SK-N-SH treated with all-trans-retinoic acid at 6 μM for 48 hours (cell line): ENCODE measurements around the gene ARHGAP22.

Source experiments
- ATAC-seq: fragments of 200-7000 bp; cut with Tn5 transposase; 3 replicates; pipeline ENCODE4 v1.9.1; 2020; ENCODE audit warnings: mild to moderate bottlenecking, moderate library complexity
- ARNTL ChIP-seq: fragments of 450-650 bp; formaldehyde crosslinking; IDR thresholded peaks from 2 replicates; pipeline ENCODE4 v1.5.0; 2020; ENCODE audit warnings: low read depth, mild to moderate bottlenecking, moderate library complexity, borderline replicate concordance
- BACH2 ChIP-seq: fragments of 250-450 bp; sonication (Bioruptor Pico); IDR thresholded peaks from 2 replicates; pipeline ENCODE4 v1.9.0; 2021; ENCODE audit warnings: mild to moderate bottlenecking, borderline replicate concordance
- CSDC2 ChIP-seq: fragments of 250-450 bp; sonication (Bioruptor Pico); IDR thresholded peaks from 2 replicates; pipeline ENCODE4 v1.5.0; 2020; ENCODE audit warnings: mild to moderate bottlenecking, moderate library complexity
- ESRRG ChIP-seq: fragments of 250-450 bp; sonication (Bioruptor Pico); IDR thresholded peaks from 2 replicates; pipeline ENCODE4 v1.6.1; 2021; ENCODE audit warnings: mild to moderate bottlenecking
- GLIS3 ChIP-seq: fragments of 250-450 bp; sonication (Bioruptor Pico); IDR thresholded peaks from 2 replicates; pipeline ENCODE4 v1.5.0; 2020; ENCODE audit warnings: mild to moderate bottlenecking, moderate library complexity
- ISL1 ChIP-seq: fragments of 250-450 bp; sonication (Bioruptor Pico); IDR thresholded peaks from 2 replicates; pipeline ENCODE4 v2.1.2; 2022; ENCODE audit warnings: mild to moderate bottlenecking, moderate library complexity
- OSR1 ChIP-seq: fragments of 250-450 bp; sonication (Bioruptor Pico); IDR thresholded peaks from 2 replicates; pipeline ENCODE4 v1.8.0; 2022; ENCODE audit warnings: moderate library complexity, mild to moderate bottlenecking, inconsistent platforms
- PATZ1 ChIP-seq: fragments of 250-450 bp; sonication (Bioruptor Pico); IDR thresholded peaks from 2 replicates; pipeline ENCODE4 v1.8.0; 2020; ENCODE audit warnings: mild to moderate bottlenecking, moderate library complexity, borderline replicate concordance
- POU6F1 ChIP-seq: fragments of 250-450 bp; sonication (Bioruptor Pico); IDR thresholded peaks from 2 replicates; pipeline ENCODE4 v1.8.0; 2021; ENCODE audit warnings: low read depth, mild to moderate bottlenecking, moderate library complexity, borderline replicate concordance
- PPARA ChIP-seq: fragments of 250-450 bp; sonication (Bioruptor Pico); IDR thresholded peaks from 2 replicates; pipeline ENCODE4 v1.5.0; 2020; ENCODE audit warnings: mild to moderate bottlenecking, borderline replicate concordance
- RARB ChIP-seq: fragments of 250-450 bp; sonication (Bioruptor Pico); IDR thresholded peaks from 2 replicates; pipeline ENCODE4 v1.8.0; 2021; ENCODE audit warnings: mild to moderate bottlenecking, moderate library complexity
- TCF4 ChIP-seq: fragments of 250-450 bp; sonication (Bioruptor Pico); IDR thresholded peaks from 2 replicates; pipeline ENCODE4 v1.8.0; 2021; ENCODE audit warnings: mild to moderate bottlenecking, moderate library complexity, borderline replicate concordance
- TOX ChIP-seq: fragments of 250-450 bp; sonication (Bioruptor Pico); IDR thresholded peaks from 2 replicates; pipeline ENCODE4 v1.8.0; 2021; ENCODE audit warnings: mild to moderate bottlenecking, moderate library complexity, borderline replicate concordance
- ZC3H10 ChIP-seq: fragments of 250-450 bp; sonication (Bioruptor Pico); IDR thresholded peaks from 2 replicates; pipeline ENCODE4 v1.5.1; 2021; ENCODE audit warnings: mild to moderate bottlenecking, moderate library complexity
- ZFP3 ChIP-seq: fragments of 250-450 bp; sonication (Bioruptor Pico); IDR thresholded peaks from 2 replicates; pipeline ENCODE4 v1.5.0; 2020; ENCODE audit warnings: mild to moderate bottlenecking, moderate library complexity
- ZFP30 ChIP-seq: fragments of 450-650 bp; formaldehyde crosslinking; IDR thresholded peaks from 2 replicates; pipeline ENCODE4 v1.5.0; 2022; ENCODE audit warnings: mild to moderate bottlenecking, moderate library complexity
- ZNF565 ChIP-seq: fragments of 450-650 bp; formaldehyde crosslinking; conservative IDR thresholded peaks from 2 replicates; pipeline ENCODE4 v1.5.0; 2020; ENCODE audit warnings: low read depth, mild to moderate bottlenecking, moderate library complexity
- ZNF70 ChIP-seq: fragments of 450-650 bp; formaldehyde crosslinking; IDR thresholded peaks from 2 replicates; pipeline ENCODE4 v1.5.0; 2020; ENCODE audit warnings: mild to moderate bottlenecking, moderate library complexity
- TF ChIP-seq, protein P1 (sequence below): fragments of 250-450 bp; sonication (Bioruptor Pico); IDR thresholded peaks from 2 replicates; pipeline ENCODE4 v1.5.0; 2020; ENCODE audit warnings: mild to moderate bottlenecking, moderate library complexity
- TF ChIP-seq, protein P2 (sequence below): fragments of 250-450 bp; sonication (Bioruptor Pico); IDR thresholded peaks from 2 replicates; pipeline ENCODE4 v1.5.1; 2020; ENCODE audit warnings: low read depth, mild to moderate bottlenecking, moderate library complexity

ARHGAP22 gene

GRCh38 chr10:48458662-48459048 is 146.2 kb downstream of the ARHGAP22 start:
- TF ChIP-seq BACH2 (no peak), OSR1 (CRISPR knock-in tag) (no peak), CSDC2 (no peak), ZC3H10 (CRISPR knock-in tag) (no peak), TOX (CRISPR knock-in tag) (no peak), ZFP30 (CRISPR knock-in tag) (no peak), POU6F1 (no peak), ZNF565 (CRISPR knock-in tag) (no peak), PATZ1 (CRISPR knock-in tag) (no peak), ESRRG (CRISPR knock-in tag) (no peak), PPARA (CRISPR knock-in tag) (no peak), ARNTL (CRISPR knock-in tag) (no peak), GLIS3 (CRISPR knock-in tag) (no peak), RARB (CRISPR knock-in tag) (no peak), ZNF70 (CRISPR knock-in tag) (no peak), ISL1 (no peak)
- TF ChIP-seq, protein P1, sequence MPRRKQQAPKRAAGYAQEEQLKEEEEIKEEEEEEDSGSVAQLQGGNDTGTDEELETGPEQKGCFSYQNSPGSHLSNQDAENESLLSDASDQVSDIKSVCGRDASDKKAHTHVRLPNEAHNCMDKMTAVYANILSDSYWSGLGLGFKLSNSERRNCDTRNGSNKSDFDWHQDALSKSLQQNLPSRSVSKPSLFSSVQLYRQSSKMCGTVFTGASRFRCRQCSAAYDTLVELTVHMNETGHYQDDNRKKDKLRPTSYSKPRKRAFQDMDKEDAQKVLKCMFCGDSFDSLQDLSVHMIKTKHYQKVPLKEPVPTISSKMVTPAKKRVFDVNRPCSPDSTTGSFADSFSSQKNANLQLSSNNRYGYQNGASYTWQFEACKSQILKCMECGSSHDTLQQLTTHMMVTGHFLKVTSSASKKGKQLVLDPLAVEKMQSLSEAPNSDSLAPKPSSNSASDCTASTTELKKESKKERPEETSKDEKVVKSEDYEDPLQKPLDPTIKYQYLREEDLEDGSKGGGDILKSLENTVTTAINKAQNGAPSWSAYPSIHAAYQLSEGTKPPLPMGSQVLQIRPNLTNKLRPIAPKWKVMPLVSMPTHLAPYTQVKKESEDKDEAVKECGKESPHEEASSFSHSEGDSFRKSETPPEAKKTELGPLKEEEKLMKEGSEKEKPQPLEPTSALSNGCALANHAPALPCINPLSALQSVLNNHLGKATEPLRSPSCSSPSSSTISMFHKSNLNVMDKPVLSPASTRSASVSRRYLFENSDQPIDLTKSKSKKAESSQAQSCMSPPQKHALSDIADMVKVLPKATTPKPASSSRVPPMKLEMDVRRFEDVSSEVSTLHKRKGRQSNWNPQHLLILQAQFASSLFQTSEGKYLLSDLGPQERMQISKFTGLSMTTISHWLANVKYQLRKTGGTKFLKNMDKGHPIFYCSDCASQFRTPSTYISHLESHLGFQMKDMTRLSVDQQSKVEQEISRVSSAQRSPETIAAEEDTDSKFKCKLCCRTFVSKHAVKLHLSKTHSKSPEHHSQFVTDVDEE (CRISPR knock-in tag) = no peak
- TF ChIP-seq, protein P2, sequence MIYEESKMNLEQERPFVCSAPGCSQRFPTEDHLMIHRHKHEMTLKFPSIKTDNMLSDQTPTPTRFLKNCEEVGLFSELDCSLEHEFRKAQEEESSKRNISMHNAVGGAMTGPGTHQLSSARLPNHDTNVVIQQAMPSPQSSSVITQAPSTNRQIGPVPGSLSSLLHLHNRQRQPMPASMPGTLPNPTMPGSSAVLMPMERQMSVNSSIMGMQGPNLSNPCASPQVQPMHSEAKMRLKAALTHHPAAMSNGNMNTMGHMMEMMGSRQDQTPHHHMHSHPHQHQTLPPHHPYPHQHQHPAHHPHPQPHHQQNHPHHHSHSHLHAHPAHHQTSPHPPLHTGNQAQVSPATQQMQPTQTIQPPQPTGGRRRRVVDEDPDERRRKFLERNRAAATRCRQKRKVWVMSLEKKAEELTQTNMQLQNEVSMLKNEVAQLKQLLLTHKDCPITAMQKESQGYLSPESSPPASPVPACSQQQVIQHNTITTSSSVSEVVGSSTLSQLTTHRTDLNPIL (CRISPR knock-in tag) = no peak
- no peak for ATAC-seq

GRCh38 chr10:48457949-48458661 is 146.8 kb downstream of the ARHGAP22 start:
- TF ChIP-seq ZFP30 (CRISPR knock-in tag) (no peak), PPARA (CRISPR knock-in tag) (no peak), TCF4 (CRISPR knock-in tag) (no peak), PATZ1 (CRISPR knock-in tag) (no peak), ISL1 (no peak), OSR1 (CRISPR knock-in tag) (no peak), TOX (CRISPR knock-in tag) (no peak), ZFP3 (no peak)
- TF ChIP-seq, protein P2 (CRISPR knock-in tag) = no peak
- TF ChIP-seq, all 23 proteins: peak for 0
- ATAC-seq = no peak
